ENCODE measurements around the gene ENOX1.

The ENOX1 gene

GRCh38 chr13:43694146-43694664 lies 92.6 kb downstream of the ENOX1 start:
- Histone ChIP-seq H3K27me3 (ENCODE audit: low read depth, low read length) (0 out of 2 replicates have a peak, but pooled peaks cover 4% of the 10 kb centered on the region), H3K4me3 (ENCODE audit: low read length) (no peak overlapping the region), H4K20me1 (ENCODE audit: insufficient read depth, low read length) (no peaks in the 10 kb centered on the region), H3K4me2 (ENCODE audit: low read length) (no peak overlapping the region), H3K4me1 (ENCODE audit: low read length) (no peaks in the 10 kb centered on the region), H3K9me3 (ENCODE audit: insufficient read depth, low read length) (no peaks in the 10 kb centered on the region), H3K79me2 (ENCODE audit: low read length) (no peaks in the 10 kb centered on the region), H3K9ac (ENCODE audit: low read length) (no peak overlapping the region), H3K27ac (ENCODE audit: low read length) (no peak overlapping the region), H2AFZ (ENCODE audit: low read depth, low read length) (no peak overlapping the region), H3K36me3 (replicated peaks; ENCODE audit: low read depth, low read length) (no peaks in the 10 kb centered on the region)
- TF ChIP-seq EZH2phosphoT487 (IDR thresholded peaks at IDR 0.05; ENCODE audit: low read depth): no peak
- TF ChIP-seq CTCF (IDR thresholded peaks at IDR 0.05; ENCODE audit: low read depth, low read length): no peak

GRCh38 chr13:43693639-43694038 lies 93.1 kb downstream of the ENOX1 start:
- H3K27ac ChIP-seq (ENCODE audit: low read length): no peak overlapping the region
- no peak overlapping the region for H3K4me2 ChIP-seq (ENCODE audit: low read length)
- H4K20me1 ChIP-seq (ENCODE audit: insufficient read depth, low read length): no peaks in the 10 kb centered on the region
- H3K4me3 ChIP-seq (ENCODE audit: low read length): no peak overlapping the region
- 0 out of 2 replicates have a peak, but pooled peaks cover 4% of the 10 kb centered on the region for H3K27me3 ChIP-seq (ENCODE audit: low read depth, low read length)
- no peaks in the 10 kb centered on the region for H3K36me3 ChIP-seq (replicated peaks; ENCODE audit: low read depth, low read length)
- H3K9ac ChIP-seq (ENCODE audit: low read length): no peak overlapping the region
- H3K4me1 ChIP-seq (ENCODE audit: low read length): no peaks in the 10 kb centered on the region
- H3K79me2 ChIP-seq (ENCODE audit: low read length): no peaks in the 10 kb centered on the region
- H3K9me3 ChIP-seq (ENCODE audit: insufficient read depth, low read length): no peaks in the 10 kb centered on the region
- no peak overlapping the region for H2AFZ ChIP-seq (ENCODE audit: low read depth, low read length)
- TF ChIP-seq CTCF (IDR thresholded peaks at IDR 0.05; ENCODE audit: low read depth, low read length) (no peak), EZH2phosphoT487 (IDR thresholded peaks at IDR 0.05; ENCODE audit: low read depth) (no peak)

GRCh38 chr13:43688227-43688907 lies 98.4 kb downstream of the ENOX1 start:
- no peaks in the 10 kb centered on the region for H4K20me1 ChIP-seq (ENCODE audit: insufficient read depth, low read length)
- H3K9ac ChIP-seq (ENCODE audit: low read length): no peak overlapping the region
- H3K4me1 ChIP-seq (ENCODE audit: low read length): peaks cover 9% of the 10 kb centered on the region
- H3K4me3 ChIP-seq (ENCODE audit: low read length): no peak overlapping the region
- no peak overlapping the region for H2AFZ ChIP-seq (ENCODE audit: low read depth, low read length)
- H3K9me3 ChIP-seq (ENCODE audit: insufficient read depth, low read length): no peaks in the 10 kb centered on the region
- H3K36me3 ChIP-seq (replicated peaks; ENCODE audit: low read depth, low read length): no peaks in the 10 kb centered on the region
- H3K4me2 ChIP-seq (ENCODE audit: low read length): no peak overlapping the region
- H3K27me3 ChIP-seq (ENCODE audit: low read depth, low read length): 0 out of 2 replicates have a peak, but pooled peaks cover 4% of the 10 kb centered on the region
- H3K27ac ChIP-seq (ENCODE audit: low read length): no peak overlapping the region
- TF ChIP-seq EZH2phosphoT487 (IDR thresholded peaks at IDR 0.05; ENCODE audit: low read depth) (no peak), CTCF (IDR thresholded peaks at IDR 0.05; ENCODE audit: low read depth, low read length) (no peak)
- no peaks in the 10 kb centered on the region for H3K79me2 ChIP-seq (ENCODE audit: low read length)

- H2AFZ ChIP-seq (ENCODE audit: low read depth, low read length): no peak overlapping the region
These were observed 99.7 kb downstream of the ENOX1 start for GRCh38 chr13:43687038-43687437.

More at GRCh38 chr13:43687038-43687437, 99.7 kb downstream of the ENOX1 start:
- Histone ChIP-seq H3K4me3 (ENCODE audit: low read length) (no peak overlapping the region), H3K36me3 (replicated peaks; ENCODE audit: low read depth, low read length) (no peaks in the 10 kb centered on the region), H3K9ac (ENCODE audit: low read length) (no peak overlapping the region), H3K79me2 (ENCODE audit: low read length) (no peaks in the 10 kb centered on the region), H3K4me2 (ENCODE audit: low read length) (peak overlapping the region; percentile 39), H4K20me1 (ENCODE audit: insufficient read depth, low read length) (no peaks in the 10 kb centered on the region), H3K4me1 (ENCODE audit: low read length) (peaks cover 9% of the 10 kb centered on the region), H3K27me3 (ENCODE audit: low read depth, low read length) (0 out of 2 replicates have a peak, but pooled peaks cover 4% of the 10 kb centered on the region), H3K9me3 (ENCODE audit: insufficient read depth, low read length) (no peaks in the 10 kb centered on the region), H3K27ac (ENCODE audit: low read length) (no peak overlapping the region)
- no peak for TF ChIP-seq EZH2phosphoT487 (IDR thresholded peaks at IDR 0.05; ENCODE audit: low read depth)
- TF ChIP-seq CTCF (IDR thresholded peaks at IDR 0.05; ENCODE audit: low read depth, low read length): no peak
